Tibial artery (tissue), 4 donors: ENCODE results near the gene SENP6.
"Not testable (repeated sequence)": the region's sequence is repeated elsewhere in the genome, so short reads cannot be mapped to it uniquely, and the experiment has no call there.

Source experiments
- DNase-seq, 2 donors: peaks; one replicate each; pipeline ENCODE4 v3.0.0-alpha.2; 2019
- H3K27ac ChIP-seq, 2 donors: fragments of 200-600 bp; sonication (generic) in 1 of 2; 1 replicate in 1 of 2; 2 replicates in 1 of 2; pipeline ENCODE4 v1.5.1; 2018 to 2019; ENCODE audit warnings: mild to moderate bottlenecking in 1 of 2
- H3K27me3 ChIP-seq, 2 donors: fragments of 200-600 bp; sonication (generic) in 1 of 2; one replicate each; pipeline versions ENCODE4 v1.5.1 to v1.6.0; 2016 to 2019
- H3K36me3 ChIP-seq, 3 donors: fragments of 200-600 bp; sonication (generic) in 2 of 3; one replicate each; pipeline ENCODE4 v1.5.1; 2016 to 2019; ENCODE audit warnings: mild to moderate bottlenecking in 2 of 3
- H3K4me1 ChIP-seq, 4 donors: fragments of 200-600 bp; sonication (generic) in 2 of 4; 1 replicate in 3 of 4; 2 replicates in 1 of 4; pipeline ENCODE4 v1.5.1; 2016 to 2019
- H3K4me3 ChIP-seq, 2 donors: fragments of 200-600 bp; sonication (generic) in 1 of 2; 1 replicate in 1 of 2; 2 replicates in 1 of 2; pipeline ENCODE4 v1.5.1; 2018 to 2019; ENCODE audit warnings: mild to moderate bottlenecking in 2 of 2
- H3K9me3 ChIP-seq, 3 donors: fragments of 200-600 bp; sonication (generic) in 1 of 3; one replicate each; pipeline ENCODE4 v1.5.1; 2016 to 2019
- intact Hi-C: fragments of 100-400 bp; cut with DNase I; formaldehyde crosslinking; loops from one replicate; pipeline ENCODE4 v1.15.0; 2023; ENCODE audit warnings: low total_unique reads
- TF ChIP-seq, protein P1 (sequence below), 2 experiments: fragments of 200-600 bp in 1 of 2; fragments of 450-650 bp in 1 of 2; IDR thresholded peaks; one replicate each; pipeline ENCODE4 v1.5.1; 2017 to 2019; ENCODE audit warnings: antibody characterized with exemption in 2 of 2, mild to moderate bottlenecking in 1 of 2, moderate library complexity in 1 of 2

SENP6 gene

DNA sequence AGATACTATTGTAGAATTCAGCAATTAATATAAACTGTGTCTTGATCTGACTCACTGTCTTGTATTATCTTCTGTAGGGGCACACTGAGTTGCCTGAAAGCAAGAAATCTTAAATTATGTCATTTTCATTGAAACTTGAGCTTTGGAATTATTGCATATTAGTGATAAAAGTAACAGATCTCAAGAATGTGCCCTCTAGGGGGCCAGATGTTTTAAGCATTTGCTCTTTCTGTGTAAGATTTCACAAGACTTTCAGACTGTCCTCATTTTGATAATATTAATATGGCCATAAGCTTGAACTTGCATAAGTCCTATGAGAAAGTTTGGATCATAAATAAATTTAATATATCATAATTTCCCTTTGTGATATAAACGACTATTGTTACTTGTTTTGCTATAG, 91.9 kb downstream of the SENP6 start:
- Histone ChIP-seq H3K4me3 (no peak overlapping the region), H3K9me3 (no peaks in the 10 kb centered on the region), H3K36me3 (peaks cover 53 to 61% (median 57%) of the 10 kb centered on the region in 3 donors), H3K27ac (no peak overlapping the region), H3K27me3 (no peaks in the 10 kb centered on the region), H3K4me1 (no peaks in the 10 kb centered on the region)
- TF ChIP-seq, protein P1, sequence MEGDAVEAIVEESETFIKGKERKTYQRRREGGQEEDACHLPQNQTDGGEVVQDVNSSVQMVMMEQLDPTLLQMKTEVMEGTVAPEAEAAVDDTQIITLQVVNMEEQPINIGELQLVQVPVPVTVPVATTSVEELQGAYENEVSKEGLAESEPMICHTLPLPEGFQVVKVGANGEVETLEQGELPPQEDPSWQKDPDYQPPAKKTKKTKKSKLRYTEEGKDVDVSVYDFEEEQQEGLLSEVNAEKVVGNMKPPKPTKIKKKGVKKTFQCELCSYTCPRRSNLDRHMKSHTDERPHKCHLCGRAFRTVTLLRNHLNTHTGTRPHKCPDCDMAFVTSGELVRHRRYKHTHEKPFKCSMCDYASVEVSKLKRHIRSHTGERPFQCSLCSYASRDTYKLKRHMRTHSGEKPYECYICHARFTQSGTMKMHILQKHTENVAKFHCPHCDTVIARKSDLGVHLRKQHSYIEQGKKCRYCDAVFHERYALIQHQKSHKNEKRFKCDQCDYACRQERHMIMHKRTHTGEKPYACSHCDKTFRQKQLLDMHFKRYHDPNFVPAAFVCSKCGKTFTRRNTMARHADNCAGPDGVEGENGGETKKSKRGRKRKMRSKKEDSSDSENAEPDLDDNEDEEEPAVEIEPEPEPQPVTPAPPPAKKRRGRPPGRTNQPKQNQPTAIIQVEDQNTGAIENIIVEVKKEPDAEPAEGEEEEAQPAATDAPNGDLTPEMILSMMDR (IDR thresholded peaks at IDR 0.05), result peak in 1 of 2 experiments; percentile 8
- no peak for DNase-seq
- intact Hi-C loops, result no loop called here

GRCh38 chr6:75694406-75694805, 92.7 kb downstream of the SENP6 start:
- H3K27me3 ChIP-seq, result no peaks in the 10 kb centered on the region
- intact Hi-C loops, result no loop called here
- no peaks in the 10 kb centered on the region for H3K4me1 ChIP-seq
- TF ChIP-seq, protein P1 (IDR thresholded peaks at IDR 0.05), result no peak
- no peak overlapping the region for H3K27ac ChIP-seq
- H3K4me3 ChIP-seq, result no peak overlapping the region
- no peak for DNase-seq
- peaks cover 49 to 58% (median 52%) of the 10 kb centered on the region in 3 donors for H3K36me3 ChIP-seq
- H3K9me3 ChIP-seq, result no peaks in the 10 kb centered on the region

GRCh38 chr6:75708334-75708733, 106.7 kb downstream of the SENP6 start:
- H3K4me3 ChIP-seq, intact Hi-C loops, H3K27me3 ChIP-seq, H3K9me3 ChIP-seq, H3K27ac ChIP-seq, H3K4me1 ChIP-seq, DNase-seq: not testable (repeated sequence)
- peaks cover 40 to 70% (median 66%) of the 10 kb centered on the region in 3 donors for H3K36me3 ChIP-seq

- TF ChIP-seq, protein P1 (IDR thresholded peaks at IDR 0.05), result no peak
- peaks cover 52 to 77% (median 76%) of the 10 kb centered on the region in 3 donors for H3K36me3 ChIP-seq
- intact Hi-C loops, result no loop called here
- H3K4me3 ChIP-seq, result no peak overlapping the region
- H3K4me1 ChIP-seq, result no peaks in the 10 kb centered on the region
- no peaks in the 10 kb centered on the region for H3K27me3 ChIP-seq
- no peak overlapping the region for H3K27ac ChIP-seq
- H3K9me3 ChIP-seq, result no peaks in the 10 kb centered on the region
- no peak for DNase-seq
Measured at GRCh38 chr6:75711173-75711572, 109.5 kb downstream of the SENP6 start.

DNA sequence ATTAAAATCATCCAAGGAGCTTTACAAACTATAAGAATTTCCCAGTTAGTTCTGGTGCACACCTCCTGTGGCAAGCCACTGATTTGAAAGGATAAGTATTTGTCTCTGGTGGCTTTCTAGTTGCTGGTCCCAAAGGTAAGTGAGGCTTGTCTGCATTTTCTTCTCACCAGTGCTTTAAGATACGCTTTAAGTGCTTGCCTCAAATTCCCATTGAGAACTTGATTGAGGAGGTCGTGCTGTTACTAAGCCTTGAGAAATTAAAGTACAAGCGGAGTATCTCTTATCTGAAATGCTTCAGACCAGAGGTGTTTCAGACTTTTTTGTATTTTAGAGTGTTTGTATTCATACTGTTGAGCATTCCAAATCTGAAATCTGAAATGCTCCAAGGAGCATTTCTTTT, 117.5 kb downstream of the SENP6 start:
- no peaks in the 10 kb centered on the region for H3K4me1 ChIP-seq
- no peak overlapping the region for H3K27ac ChIP-seq
- intact Hi-C loops, result no loop called here
- peaks cover 28 to 33% (median 31%) of the 10 kb centered on the region in 3 donors for H3K36me3 ChIP-seq
- no peak for DNase-seq
- H3K4me3 ChIP-seq, result no peak overlapping the region
- TF ChIP-seq, protein P1 (IDR thresholded peaks at IDR 0.05), result no peak
- H3K27me3 ChIP-seq, result no peaks in the 10 kb centered on the region
- H3K9me3 ChIP-seq, result no peaks in the 10 kb centered on the region

- no peaks in the 10 kb centered on the region for H3K27me3 ChIP-seq
- no peak overlapping the region for H3K4me3 ChIP-seq
- H3K36me3 ChIP-seq, result peaks cover 0 to 7% (median 0%) of the 10 kb centered on the region in 3 donors
- no peak for DNase-seq
- H3K4me1 ChIP-seq, result no peaks in the 10 kb centered on the region
- H3K9me3 ChIP-seq, result no peaks in the 10 kb centered on the region
- intact Hi-C loops, result no loop called here
- H3K27ac ChIP-seq, result no peak overlapping the region
- TF ChIP-seq, protein P1 (IDR thresholded peaks at IDR 0.05), result no peak
Measured at GRCh38 chr6:75723382-75723781, 121.7 kb downstream of the SENP6 start.
